HepG2 (cell line): ENCODE measurements around the gene ARFGAP1. TPM values are rescaled to one million over a fixed set of nuclear protein-coding genes. Genes with fewer than 3 reads are reported as not detected.

Experiments used
- CTCF ChIP-seq: sonication (generic); formaldehyde crosslinking; IDR thresholded peaks from 2 replicates; pipeline ENCODE4 v1.5.0; 2020; ENCODE audit warnings: mild to moderate bottlenecking, missing genetic modification reagents, moderate library complexity
- DNMT3B ChIP-seq: conservative IDR thresholded peaks from 2 replicates; pipeline ENCODE4 v1.6.1; 2016; ENCODE audit warnings: missing biosample characterization, control low read depth
- GTF3A ChIP-seq: sonication (generic); formaldehyde crosslinking; conservative IDR thresholded peaks from 2 replicates; pipeline ENCODE4 v1.4.0; 2020; ENCODE audit warnings: mild to moderate bottlenecking, missing genetic modification reagents
- HMGXB4 ChIP-seq, 2 experiments: sonication (generic) in 1 of 2; formaldehyde crosslinking in 1 of 2; IDR thresholded peaks; 2 replicates each; pipeline versions ENCODE4 v1.4.0 to v1.6.1; 2018 to 2020; ENCODE audit warnings: missing genetic modification reagents in 2 of 2, borderline replicate concordance in 1 of 2, low read depth in 1 of 2, mild to moderate bottlenecking in 1 of 2, missing biosample characterization in 1 of 2
- HNRNPL ChIP-seq: fragments of 200-400 bp; formaldehyde crosslinking; IDR thresholded peaks from 2 replicates; pipeline ENCODE4 v1.6.1; 2017; ENCODE audit warnings: mild to moderate bottlenecking, low read depth, low read length
- JUND ChIP-seq: sonication (generic); formaldehyde crosslinking; IDR thresholded peaks from 2 replicates; pipeline ENCODE4 v1.8.0; 2022; ENCODE audit warnings: mild to moderate bottlenecking, missing genetic modification reagents
- MAFG ChIP-seq: sonication (generic); formaldehyde crosslinking; IDR thresholded peaks from 2 replicates; pipeline ENCODE4 v1.5.1; 2020; ENCODE audit warnings: mild to moderate bottlenecking, missing genetic modification reagents
- NR2F1 ChIP-seq, 2 experiments: fragments of 450-650 bp in 1 of 2; formaldehyde crosslinking in 1 of 2; IDR thresholded peaks; 2 replicates each; pipeline versions ENCODE4 v1.5.0 to v1.6.1; 2016 to 2020; ENCODE audit warnings: mild to moderate bottlenecking in 1 of 2, missing compliant biosample characterization in 1 of 2, missing genetic modification reagents in 1 of 2, moderate library complexity in 1 of 2
- POLR2G ChIP-seq: fragments of 200-400 bp; formaldehyde crosslinking; IDR thresholded peaks from 2 replicates; pipeline ENCODE4 v1.6.1; 2018; ENCODE audit warnings: mild to moderate bottlenecking, low read depth, low read length, moderate library complexity
- RAD21 ChIP-seq: fragments of 450-650 bp; formaldehyde crosslinking; IDR thresholded peaks from 2 replicates; pipeline ENCODE4 v1.5.0; 2020; ENCODE audit warnings: mild to moderate bottlenecking
- SIX1 ChIP-seq: sonication (generic); formaldehyde crosslinking; IDR thresholded peaks from 2 replicates; pipeline ENCODE4 v1.4.0; 2020; ENCODE audit warnings: missing genetic modification reagents, borderline replicate concordance
- STAG1 ChIP-seq: sonication (generic); formaldehyde crosslinking; IDR thresholded peaks from 2 replicates; pipeline ENCODE4 v1.4.0; 2020; ENCODE audit warnings: missing genetic modification reagents
- XRCC5 ChIP-seq: fragments of 200-400 bp; formaldehyde crosslinking; optimal IDR thresholded peaks from 2 replicates; pipeline ENCODE3; 2017; ENCODE audit warnings: mild to moderate bottlenecking, low read length
- ZMAT3 ChIP-seq: sonication (generic); formaldehyde crosslinking; conservative IDR thresholded peaks from 2 replicates; pipeline ENCODE4 v1.7.0; 2021; ENCODE audit warnings: missing genetic modification reagents
- ZNF263 ChIP-seq: sonication (generic); formaldehyde crosslinking; IDR thresholded peaks from 2 replicates; pipeline ENCODE4 v1.4.0; 2020; ENCODE audit warnings: missing genetic modification reagents
- ZNF354B ChIP-seq: sonication (generic); formaldehyde crosslinking; IDR thresholded peaks from 2 replicates; pipeline ENCODE4 v1.8.0; 2022; ENCODE audit warnings: mild to moderate bottlenecking, missing genetic modification reagents
- ZNF577 ChIP-seq: sonication (generic); formaldehyde crosslinking; IDR thresholded peaks from 2 replicates; pipeline ENCODE4 v1.4.0; 2020; ENCODE audit warnings: mild to moderate bottlenecking, low read depth, missing genetic modification reagents, borderline replicate concordance
- ZSCAN20 ChIP-seq: sonication (generic); formaldehyde crosslinking; IDR thresholded peaks from 2 replicates; pipeline ENCODE4 v1.4.0; 2020; ENCODE audit warnings: missing genetic modification reagents, mild to moderate bottlenecking, borderline replicate concordance
- polyA plus RNA-seq, 8 experiments: library from polyadenylated mRNA; depleted of rRNA in 3 of 8; stranded (reverse) in 7 of 8; unstranded in 1 of 8; fragments of >200 nt; fragmentation: Illumina TruSeq in 4 of 8; extraction: Trizol in 4 of 8; gene quantifications; 2 replicates each; pipeline versions ENCODE4 v1.2.1 to v1.2.3, GENCODE V29; 2011 to 2016; ENCODE audit warnings: low read depth in 4 of 8, missing spikeins in 1 of 8, mixed read lengths in 1 of 8; ENCODE audit not compliant: insufficient read depth in 1 of 8
- total RNA-seq, 5 experiments: library from RNA; depleted of rRNA; stranded (reverse); fragments of >200 nt; fragmentation: Illumina TruSeq; extraction: Trizol; gene quantifications; 2 replicates each; pipeline ENCODE4 v1.2.3, GENCODE V29; 2016; ENCODE audit warnings: low read depth in 1 of 5
- TF ChIP-seq, protein P1 (sequence below): sonication (generic); formaldehyde crosslinking; IDR thresholded peaks from 2 replicates; pipeline ENCODE4 v1.4.0; 2020; ENCODE audit warnings: low read depth, missing genetic modification reagents
- TF ChIP-seq, protein P2 (sequence below): sonication (generic); formaldehyde crosslinking; IDR thresholded peaks from 2 replicates; pipeline ENCODE4 v1.8.0; 2022; ENCODE audit warnings: mild to moderate bottlenecking, missing genetic modification reagents; ENCODE audit not compliant: insufficient replicate concordance

The ARFGAP1 gene
- total and polyA plus RNA-seq, 2 of the 13 experiments (the other 11 are each of a cell fraction or from before 2014, with no cell fraction given) = 132 TPM

DNA sequence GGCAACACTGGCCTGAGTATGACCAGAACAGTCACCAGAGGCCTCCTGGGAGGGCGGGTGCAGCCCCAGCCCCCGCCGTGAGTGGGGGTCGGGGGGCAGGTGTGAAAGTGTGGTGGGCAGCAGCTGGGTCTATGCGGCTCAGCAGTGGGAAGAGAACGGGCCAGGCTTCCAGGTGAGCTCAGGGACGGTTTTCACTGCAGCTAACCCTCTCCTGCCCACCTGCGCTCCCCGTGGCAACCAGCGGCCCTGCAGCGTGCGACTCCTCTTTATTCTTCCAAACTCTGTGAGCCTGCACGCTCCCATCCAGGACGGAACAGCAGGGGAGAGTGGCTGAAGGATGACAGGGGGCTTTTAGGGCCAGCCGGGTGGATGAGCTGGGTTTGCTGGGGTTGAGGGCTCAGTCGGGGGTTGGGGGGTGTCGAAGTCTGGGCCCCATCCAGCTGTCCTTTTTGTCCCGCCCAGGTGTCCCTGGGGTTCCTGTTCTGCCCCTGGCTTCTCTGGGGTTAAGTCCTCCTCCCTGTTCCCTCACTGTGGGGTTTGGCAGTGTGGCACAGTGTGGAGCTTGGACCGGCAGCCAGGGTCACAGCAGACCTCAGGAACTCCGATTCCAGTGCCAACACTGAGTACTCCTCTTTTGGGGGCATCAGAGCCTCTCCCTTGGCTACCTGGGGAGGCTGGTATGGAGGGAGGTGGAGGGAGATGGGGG is 37.8 kb upstream of the ARFGAP1 start (continued):
- TF ChIP-seq CTCF = peak; percentile 72
- no peak for TF ChIP-seq JUND (CRISPR knock-in tag)
- no peak for TF ChIP-seq NR2F1 (CRISPR knock-in tag; IDR thresholded peaks at IDR 0.05)
- TF ChIP-seq, protein P1, sequence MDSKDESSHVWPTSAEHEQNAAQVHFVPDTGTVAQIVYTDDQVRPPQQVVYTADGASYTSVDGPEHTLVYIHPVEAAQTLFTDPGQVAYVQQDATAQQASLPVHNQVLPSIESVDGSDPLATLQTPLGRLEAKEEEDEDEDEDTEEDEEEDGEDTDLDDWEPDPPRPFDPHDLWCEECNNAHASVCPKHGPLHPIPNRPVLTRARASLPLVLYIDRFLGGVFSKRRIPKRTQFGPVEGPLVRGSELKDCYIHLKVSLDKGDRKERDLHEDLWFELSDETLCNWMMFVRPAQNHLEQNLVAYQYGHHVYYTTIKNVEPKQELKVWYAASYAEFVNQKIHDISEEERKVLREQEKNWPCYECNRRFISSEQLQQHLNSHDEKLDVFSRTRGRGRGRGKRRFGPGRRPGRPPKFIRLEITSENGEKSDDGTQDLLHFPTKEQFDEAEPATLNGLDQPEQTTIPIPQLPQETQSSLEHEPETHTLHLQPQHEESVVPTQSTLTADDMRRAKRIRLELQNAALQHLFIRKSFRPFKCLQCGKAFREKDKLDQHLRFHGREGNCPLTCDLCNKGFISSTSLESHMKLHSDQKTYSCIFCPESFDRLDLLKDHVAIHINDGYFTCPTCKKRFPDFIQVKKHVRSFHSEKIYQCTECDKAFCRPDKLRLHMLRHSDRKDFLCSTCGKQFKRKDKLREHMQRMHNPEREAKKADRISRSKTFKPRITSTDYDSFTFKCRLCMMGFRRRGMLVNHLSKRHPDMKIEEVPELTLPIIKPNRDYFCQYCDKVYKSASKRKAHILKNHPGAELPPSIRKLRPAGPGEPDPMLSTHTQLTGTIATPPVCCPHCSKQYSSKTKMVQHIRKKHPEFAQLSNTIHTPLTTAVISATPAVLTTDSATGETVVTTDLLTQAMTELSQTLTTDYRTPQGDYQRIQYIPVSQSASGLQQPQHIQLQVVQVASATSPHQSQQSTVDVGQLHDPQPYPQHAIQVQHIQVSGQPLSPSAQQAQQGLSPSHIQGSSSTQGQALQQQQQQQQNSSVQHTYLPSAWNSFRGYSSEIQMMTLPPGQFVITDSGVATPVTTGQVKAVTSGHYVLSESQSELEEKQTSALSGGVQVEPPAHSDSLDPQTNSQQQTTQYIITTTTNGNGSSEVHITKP (CRISPR knock-in tag) = no peak
- 0 out of 2 replicates have a peak, but pooled peaks have one; percentile 33 for TF ChIP-seq HNRNPL
- no peak for TF ChIP-seq GTF3A (CRISPR knock-in tag)
- TF ChIP-seq, protein P2, sequence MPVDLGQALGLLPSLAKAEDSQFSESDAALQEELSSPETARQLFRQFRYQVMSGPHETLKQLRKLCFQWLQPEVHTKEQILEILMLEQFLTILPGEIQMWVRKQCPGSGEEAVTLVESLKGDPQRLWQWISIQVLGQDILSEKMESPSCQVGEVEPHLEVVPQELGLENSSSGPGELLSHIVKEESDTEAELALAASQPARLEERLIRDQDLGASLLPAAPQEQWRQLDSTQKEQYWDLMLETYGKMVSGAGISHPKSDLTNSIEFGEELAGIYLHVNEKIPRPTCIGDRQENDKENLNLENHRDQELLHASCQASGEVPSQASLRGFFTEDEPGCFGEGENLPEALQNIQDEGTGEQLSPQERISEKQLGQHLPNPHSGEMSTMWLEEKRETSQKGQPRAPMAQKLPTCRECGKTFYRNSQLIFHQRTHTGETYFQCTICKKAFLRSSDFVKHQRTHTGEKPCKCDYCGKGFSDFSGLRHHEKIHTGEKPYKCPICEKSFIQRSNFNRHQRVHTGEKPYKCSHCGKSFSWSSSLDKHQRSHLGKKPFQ (CRISPR knock-in tag) = no peak
- no peak for TF ChIP-seq SIX1 (CRISPR knock-in tag)
- TF ChIP-seq HMGXB4 (CRISPR knock-in tag; IDR thresholded peaks at IDR 0.05; ENCODE audit: borderline replicate concordance in 1 of 2, low read depth in 1 of 2) = peak in 1 of 2 experiments; percentile 57; a peak in 1 of 4 replicates
- no peak for TF ChIP-seq ZNF354B (CRISPR knock-in tag)
- no peak for TF ChIP-seq ZMAT3
- peak; percentile 78 for TF ChIP-seq ZNF263 (CRISPR knock-in tag)
- TF ChIP-seq ZNF577 = no peak
- no peak for TF ChIP-seq DNMT3B (CRISPR knock-in tag)
- TF ChIP-seq POLR2G = no peak
- peak; percentile 58 for TF ChIP-seq STAG1 (CRISPR knock-in tag)
- TF ChIP-seq ZSCAN20 (CRISPR knock-in tag) = no peak
- peak; percentile 96 for TF ChIP-seq XRCC5
- 0 out of 2 replicates have a peak, but pooled peaks have one; percentile 27 for TF ChIP-seq RAD21 (CRISPR knock-in tag)
- 0 out of 2 replicates have a peak, but pooled peaks have one; percentile 39 for TF ChIP-seq MAFG (CRISPR knock-in tag)
